CD4-positive, alpha-beta T cell treated with Interleukin-4 for 4 hours (primary cell): ENCODE measurements around the gene TMUB2.
"Not testable (repeated sequence)": the region's sequence is repeated elsewhere in the genome, so short reads cannot be mapped to it uniquely, and the experiment has no call there.

Experiments used
- DNase-seq: peaks from one replicate; pipeline ENCODE4 v3.0.0-alpha.2; 2020

Gene TMUB2

DNA sequence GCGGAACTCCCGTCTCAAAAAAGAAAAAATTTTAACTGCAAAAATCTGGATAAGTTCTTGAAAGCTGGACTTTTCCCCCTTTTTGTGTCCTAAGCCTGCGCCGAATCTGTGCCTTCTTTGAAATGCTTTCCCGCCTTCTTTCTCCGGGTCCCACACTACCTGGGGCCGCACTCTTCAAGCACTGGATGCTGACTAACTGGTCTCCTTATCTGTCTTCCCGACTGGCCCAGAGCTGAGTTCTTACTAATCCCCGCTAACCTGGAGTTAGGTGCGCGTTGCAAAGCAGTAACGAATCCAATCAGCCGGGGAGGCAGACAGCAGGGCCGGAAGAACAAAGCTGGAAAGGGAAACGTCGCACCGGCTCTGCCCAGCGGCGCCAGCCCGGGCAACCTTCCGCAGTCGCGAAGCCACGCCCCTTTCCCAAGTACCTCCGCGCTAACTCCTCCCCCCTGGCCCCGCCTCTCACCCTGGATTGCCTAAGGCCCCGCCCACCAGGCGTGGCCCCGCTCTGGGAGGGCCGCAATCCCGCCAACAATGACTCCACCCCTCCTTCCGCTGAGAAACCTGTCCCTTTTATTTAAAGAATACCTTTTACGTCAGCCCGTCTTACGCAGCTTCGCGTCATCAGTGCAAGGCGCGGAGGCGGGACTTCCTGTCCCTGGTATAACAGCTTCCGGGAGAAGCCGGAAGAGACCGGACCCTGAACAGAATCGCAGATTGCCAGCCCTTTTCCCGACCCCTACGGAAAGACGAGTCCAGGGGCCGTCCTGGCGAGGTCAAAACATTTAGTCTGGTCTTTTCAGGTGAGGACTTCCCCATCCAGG, at the start of gene TMUB2:
Gene TMUB2 (plus strand): TSS at position 666 of the 824 bp plus-strand sequence. CDS start 737 bp downstream, outside the sequence.
- DNase-seq, result peak; percentile 99

DNA sequence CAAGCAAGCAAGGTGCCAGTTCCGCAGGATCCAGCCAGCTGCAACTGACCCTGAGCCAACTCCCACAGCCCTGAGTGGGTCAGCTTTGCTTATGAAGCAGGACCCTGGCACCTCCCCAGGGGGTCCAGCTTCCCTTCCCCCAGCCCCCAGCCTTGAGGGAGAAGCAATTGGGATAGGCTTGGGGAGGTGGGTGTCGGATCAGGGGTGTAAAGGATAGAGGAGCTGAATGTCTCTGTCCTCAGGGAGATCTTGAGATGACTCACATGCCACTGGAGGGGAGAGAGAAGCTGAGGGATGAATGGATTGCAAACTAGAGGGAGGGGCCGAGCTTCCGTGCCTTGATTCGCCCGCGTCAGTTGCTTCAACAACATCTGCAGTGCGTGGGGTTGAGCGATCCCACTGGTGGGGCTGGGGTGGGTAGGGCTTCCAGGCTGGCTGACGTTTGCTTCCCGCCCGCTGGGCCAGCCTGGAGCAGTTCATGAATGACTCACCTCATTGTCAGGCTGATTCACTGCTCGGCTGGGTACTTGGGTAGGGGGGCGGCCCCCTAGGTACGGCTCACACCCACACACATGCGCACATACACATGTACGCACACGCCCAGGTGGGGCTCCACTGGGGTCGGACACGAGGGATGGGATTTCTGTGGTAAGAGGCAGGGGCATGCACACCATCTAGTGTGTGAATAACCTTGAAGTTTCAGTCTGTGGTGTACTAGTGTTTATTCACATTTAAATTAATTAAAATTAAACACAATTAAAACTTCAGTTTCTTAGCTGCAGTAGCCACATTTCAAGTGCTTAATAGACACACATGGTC, 48.7 kb upstream of the TMUB2 start:
- DNase-seq, result peak; percentile 48

DNA sequence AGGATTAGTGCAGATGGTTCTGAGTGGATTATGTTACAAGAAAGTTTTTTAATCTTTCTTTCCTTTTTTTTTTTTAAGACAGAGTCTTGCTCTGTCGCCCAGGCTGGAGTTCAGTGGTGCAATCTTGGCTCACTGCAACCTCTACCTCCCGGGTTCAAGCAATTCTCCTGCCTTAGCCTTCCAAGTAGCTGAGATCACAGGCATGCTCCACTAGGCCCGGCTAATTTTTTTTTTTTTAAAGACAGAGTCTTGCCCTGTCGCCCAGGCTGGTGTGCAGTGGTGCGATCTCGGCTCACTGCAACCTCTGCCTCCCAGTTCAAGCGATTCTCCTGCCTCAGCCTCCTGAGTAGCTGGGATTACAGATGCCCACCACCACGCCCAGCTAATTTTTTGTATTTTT, 42.9 kb upstream of the TMUB2 start:
- not testable (repeated sequence) for DNase-seq

DNA sequence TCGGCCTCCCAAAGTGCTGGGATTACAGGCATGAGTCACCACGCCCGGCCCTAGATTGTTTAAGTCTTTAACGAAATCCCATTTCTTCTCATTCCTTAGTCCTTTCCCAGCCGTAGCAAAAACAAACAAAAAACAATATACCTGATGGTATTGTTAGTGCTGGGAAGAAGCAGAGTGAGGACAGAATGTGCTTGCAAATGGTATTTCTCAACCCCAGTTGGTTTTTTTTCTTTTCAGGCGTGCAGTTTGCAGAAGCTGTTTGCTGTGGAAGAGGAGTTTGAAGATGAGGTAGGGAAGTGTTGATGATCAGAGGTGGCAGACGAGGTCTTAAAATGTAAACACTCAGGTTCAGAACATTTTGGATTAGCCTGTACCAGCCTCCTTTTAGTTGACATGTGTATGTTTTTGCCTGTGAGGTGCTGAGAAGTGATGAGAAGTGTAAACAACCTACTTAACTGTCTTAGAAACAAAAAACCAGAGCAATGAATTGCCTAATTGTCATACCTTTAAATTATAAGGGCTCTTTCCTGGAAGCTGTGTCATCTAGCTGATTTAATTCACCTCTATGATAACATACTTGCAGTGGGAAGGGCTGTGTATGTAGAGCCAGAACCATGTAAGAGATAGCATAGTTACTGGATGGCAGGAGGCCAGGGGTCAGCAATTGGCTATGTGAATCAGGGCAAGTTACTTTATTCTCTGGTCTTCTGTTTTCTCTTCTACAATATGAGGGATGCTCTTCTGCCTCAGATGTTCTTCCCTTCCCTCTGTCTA, 41.6 kb upstream of the TMUB2 start:
- DNase-seq, result no peak

DNA sequence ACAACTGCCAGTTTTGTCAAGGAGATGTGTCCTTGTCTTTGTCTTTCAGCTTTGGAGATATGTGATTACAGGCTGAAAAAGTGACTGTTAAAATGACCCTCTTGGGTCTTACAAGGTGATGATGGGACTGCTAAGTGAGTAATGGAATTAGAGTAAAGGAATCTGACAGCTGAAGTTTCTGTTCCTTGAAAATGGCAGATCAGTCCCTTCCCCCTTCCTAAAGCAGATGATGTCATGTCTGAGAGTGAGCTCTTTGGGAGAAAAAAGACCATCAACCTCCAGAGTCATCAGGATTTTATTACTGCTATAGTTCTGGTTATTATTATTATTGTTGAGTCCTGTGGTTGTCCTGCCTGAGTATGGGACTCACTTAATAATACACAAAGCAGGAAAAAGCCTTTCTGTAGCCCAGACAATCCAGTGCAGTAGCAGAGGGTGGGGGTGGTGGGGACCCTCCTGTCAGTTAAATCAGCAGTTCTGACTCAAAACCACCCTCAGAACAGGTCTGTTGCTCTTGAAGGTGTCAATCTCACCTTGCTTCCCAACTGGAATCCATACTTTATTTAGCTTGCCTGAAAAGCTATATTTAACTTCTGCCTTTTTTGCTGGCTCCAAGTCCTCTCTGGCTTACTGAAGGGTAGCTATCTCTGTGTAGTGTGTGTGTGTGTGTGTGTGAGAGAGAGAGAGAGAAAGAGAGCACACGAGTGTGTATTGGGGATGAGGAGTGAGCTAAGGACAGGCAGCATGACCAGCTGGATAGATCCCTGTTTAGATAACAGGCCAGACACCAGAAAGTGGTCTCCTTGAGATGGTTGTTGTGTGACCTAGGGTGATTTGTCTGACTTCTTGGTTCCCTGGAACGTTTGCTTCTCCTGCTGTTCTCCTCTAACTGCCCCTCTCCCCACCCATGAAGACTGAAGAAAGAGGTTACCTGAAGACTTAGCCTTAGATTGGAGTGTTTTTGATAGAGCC, 40.1 kb upstream of the TMUB2 start:
- DNase-seq, result no peak

DNA sequence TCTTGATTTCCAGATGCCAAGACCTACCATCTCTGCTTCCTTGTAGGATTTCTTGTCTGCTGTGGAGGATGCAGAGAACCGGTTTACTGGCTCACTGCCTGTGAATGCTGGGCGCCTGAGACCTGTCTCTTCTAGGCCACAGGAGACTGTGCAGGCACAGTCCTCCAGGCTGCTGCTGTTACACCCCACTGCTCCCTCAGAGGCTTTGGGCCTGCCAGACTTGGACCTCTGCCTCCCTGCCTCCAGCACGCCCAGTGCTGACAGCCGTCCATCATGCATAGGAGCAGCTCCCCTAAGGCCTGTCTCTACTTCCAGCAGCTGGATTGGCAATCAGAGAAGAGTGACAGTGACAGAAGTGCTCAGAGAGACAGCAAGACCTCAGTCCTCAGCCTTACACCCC, 39.0 kb upstream of the TMUB2 start:
- no peak for DNase-seq

DNA sequence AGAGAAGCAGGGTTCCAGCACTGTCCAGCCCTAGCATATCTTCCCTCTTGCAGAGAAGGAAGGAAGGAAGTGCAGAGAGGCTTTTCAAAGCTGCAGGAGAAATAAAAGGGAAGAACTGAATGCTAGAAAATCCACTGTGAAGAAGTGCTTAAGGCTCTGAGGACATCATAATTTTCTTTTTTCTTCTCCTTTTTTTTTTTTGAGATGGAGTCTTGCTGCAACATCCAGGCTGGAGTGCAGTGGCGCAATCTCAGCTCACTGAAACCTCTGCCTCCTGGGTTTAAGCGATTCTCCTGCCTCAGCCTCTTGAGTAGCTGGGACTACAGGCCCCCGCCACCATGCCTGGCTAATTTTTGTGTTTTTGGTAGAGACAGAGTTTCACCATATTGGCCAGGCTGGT, 37.7 kb upstream of the TMUB2 start:
- DNase-seq, result not testable (repeated sequence)

DNA sequence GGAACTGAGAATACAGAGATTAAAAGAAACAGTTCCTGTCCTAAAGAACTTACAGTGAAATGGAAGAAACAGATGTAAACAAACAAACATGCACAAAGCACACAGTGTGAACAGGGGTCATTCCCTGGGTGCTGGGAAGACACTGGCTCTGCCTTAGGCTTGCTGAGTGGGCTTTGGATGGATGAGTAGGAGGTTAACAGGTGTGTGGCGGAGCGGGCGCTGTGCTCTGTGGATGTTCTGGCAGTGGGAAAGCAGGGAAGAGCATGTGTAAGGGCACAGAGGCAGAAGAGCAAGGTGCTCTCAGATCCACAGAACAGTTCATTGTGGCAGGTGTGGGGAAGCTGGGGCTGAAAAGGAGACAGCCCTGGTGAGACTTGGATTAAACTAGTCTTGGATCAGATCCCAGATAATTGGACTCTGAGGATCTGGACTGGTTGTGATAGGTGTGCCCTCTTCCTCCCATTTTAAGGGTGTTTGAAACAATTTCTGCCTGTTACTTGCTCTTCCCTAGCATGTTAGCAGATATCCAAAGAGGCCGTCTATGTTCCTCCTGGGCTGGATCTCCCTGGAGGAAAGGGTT, 36.9 kb upstream of the TMUB2 start:
- no peak for DNase-seq

DNA sequence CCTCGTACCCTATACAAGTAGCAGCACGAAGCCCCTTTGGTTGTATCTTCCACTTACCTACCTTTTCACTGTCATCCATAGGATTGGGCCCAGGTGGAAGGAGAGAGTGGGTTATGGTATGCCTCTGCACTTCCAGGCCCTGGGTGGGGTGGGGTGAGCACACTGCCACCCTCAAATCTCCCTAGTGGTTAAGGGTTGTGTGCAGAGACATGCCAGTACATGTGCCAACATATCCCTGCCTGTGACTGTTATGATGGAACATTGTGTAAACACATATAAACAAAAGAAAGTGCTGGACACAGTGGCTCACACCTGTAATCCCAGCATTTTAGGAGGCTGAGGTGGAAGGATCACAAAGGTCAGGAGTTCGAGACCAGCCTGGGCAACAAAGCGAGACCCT, 33.9 kb upstream of the TMUB2 start:
- DNase-seq, result no peak

DNA sequence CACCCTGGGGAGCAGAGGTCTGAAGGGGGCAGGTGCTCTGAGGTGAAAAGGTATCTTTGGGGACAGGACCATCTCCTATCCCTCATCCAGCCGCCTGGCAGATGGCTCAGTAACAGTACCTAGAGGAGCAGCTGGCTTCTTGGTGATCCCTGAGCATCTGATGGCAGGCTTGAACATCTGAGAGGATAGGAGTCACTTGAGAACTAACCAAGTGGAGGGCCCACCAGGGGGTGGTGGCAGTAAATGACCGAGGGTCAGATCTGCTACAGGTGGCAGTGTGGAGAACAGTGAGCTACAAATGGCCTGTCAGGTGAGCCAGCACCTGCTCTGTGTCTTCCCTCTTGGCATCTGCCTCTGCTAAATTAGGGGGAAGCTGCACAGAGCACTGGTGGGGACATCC, 31.3 kb upstream of the TMUB2 start:
- DNase-seq, result no peak

DNA sequence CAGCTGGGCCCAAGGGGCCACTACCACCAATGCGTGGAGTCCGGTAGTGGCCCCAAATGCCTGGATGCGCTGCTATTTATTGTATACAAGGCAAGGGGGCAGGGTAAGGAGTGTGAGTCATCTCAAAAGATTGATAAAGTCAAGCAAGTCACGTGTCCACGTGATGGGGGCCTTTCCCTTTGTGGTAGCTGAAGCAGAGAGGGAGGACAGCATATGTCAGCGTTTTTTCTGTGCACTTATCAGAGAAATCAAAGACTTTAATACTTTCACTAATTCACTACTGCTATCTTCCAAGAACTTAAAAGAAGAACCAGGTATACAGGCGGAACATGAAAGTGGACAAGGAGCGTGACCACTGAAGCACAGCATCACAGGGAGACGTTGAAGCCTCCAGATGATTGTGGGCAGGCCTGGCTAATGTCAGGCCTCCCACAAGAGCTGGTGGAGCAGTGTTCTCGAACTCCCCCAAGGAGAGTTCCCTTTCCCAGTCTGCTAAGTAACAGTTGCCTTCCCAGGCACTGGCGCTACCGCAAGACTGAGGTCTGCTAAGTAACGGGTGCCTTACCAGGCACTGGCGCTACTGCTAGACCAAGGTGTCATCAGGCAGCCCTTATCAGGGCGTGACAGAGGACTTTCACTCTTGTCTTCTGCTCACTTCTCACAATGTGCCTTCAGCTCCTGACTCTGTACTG, 27.1 kb upstream of the TMUB2 start:
- peak; percentile 61 for DNase-seq

DNA sequence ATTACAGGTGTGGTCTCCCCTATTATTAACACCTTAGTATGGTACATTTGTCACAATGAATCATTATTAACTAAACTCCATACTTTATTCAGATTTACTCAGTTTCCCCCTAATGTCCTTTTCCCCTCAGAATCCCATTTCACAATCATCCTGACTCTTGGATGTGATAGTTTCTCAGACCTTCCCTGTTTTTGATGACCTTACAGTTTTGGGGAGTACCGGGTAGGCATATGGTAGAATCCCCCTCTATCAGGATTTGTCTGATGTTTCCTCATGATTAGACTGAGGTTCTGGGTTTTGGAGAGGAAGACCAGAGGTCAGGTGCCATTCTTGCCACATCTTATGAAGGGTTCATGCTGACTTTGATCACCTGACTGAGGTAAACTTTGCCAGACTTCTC, 22.3 kb upstream of the TMUB2 start:
- DNase-seq, result no peak

DNA sequence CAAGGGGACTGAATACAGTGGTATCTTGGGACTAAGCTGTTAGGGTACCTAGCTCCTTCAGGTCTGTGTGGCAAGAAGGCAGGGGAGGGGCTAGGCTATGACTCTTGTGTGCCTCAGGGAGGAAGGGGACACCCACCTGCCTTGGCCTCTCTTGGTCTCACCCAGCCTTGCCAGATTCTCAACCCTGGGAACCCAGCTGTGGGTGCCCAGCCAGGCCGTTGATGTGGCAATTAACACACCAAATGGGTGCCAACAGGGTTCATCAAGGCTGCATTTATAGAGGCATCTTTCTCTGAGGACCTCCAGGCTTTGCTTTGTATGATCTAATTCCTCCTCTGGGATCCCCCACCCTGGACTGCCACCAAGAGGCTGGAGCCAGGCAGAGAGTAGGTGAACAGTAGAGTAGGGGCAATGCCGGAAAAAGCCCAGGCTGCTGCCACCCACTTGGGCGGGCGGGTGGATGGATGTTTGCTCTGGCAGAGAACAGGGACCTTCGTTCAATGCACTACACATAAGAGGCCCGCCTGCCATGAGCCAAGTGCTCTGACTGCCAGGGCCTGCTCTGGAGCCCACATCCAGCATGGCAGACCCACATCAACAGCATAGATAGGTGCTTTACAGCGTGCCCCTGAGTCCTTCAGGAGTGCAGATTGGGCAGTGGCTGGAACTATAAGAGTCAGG, 19.5 kb upstream of the TMUB2 start:
- no peak for DNase-seq

DNA sequence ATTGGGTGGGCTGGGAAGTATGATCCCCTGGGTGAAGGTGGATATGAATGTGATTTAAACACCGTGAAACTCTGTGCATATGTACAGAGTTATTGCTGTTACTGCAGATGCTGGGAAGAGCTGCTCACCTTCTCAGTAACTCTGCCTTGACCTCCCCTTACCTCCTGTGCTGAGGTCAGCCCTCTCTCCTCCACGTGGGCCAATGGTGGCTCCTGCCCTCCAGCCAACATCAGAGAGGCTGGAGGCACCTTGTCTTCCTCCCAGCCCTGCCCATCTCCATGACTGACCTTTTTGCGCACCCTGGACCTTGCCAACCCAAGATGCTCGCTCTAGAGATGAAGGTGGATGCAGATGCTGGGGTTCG, 16.7 kb upstream of the TMUB2 start:
- DNase-seq, result no peak

DNA sequence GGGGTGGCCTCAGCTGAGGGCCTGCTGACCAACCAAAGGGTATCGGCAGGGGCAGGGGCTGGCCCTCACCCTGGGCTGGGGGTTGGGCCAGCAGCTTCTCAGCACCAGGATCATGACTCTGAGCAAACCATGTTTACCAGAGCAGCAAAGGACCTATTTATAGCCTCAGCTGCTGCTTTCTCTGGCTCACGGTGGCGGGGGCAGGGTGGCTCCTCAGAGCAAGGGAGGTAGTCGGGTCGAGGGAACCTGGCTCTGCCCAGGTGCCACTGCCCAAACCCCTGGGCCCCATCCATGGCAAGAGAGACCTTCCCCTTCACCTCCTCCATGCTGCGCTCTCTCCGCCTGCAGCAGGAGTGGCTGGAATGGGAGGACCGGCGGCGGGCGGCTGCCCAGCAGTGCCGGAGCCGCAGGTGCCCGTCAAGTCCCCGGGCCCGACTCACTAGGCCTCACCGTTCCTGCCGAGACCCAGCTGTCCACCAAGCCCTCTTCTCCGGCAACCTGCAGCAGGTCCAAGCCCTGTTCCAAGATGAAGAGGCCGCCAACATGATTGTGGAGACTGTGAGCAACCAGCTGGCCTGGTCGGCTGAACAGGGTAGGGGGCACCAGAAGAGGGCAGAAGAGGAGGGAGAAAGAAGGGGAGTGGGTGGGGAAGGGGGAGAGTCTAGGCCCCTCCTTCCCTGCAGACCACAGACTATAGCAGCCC, 16.1 kb upstream of the TMUB2 start, which contains the start of gene ASB16:
Gene ASB16 (plus strand): TSS at position 206 of the 703 bp plus-strand sequence. CDS start 86 bp downstream, at position 292.
- DNase-seq, result no peak

DNA sequence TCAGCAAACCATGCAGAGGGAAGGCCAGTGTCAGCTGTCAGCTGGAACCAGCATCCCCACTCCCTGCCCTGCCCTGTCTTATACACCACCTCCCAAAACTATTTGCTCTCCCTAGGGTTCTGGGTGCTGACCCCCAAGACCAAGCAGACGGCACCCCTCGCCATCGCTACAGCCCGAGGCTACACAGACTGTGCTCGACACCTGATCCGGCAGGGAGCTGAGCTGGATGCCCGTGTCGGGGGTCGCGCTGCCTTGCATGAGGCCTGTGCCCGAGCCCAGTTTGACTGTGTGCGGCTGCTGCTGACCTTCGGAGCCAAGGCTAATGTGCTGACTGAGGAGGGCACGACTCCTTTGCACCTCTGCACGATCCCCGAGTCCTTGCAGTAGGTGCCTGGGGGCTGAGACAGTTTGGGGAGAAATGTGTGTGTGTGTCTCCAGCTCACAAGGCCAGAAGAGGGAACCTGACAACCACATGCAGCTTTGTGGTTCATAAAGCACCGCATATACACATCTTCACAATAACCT, 14.8 kb upstream of the TMUB2 start:
- DNase-seq, result no peak

DNA sequence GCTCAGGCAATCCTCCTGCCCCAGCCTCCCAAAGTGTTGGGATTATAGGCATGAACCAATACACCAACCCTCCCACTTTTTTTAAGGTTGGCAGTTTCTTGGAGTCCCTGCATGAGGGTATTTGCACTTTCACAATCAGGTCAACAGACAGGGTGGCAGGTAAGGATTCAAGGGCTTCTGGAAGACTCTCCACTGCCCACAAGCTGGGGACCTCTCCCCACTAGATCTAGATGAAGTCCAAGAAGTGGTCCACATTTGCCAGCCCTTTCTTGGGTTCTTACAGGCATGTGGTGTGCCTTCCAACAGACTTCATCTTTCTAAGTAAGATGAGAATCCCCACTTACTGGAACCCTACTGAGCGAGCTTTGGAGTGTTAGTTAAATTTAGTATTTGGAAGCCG, 12.3 kb upstream of the TMUB2 start:
- DNase-seq, result no peak

DNA sequence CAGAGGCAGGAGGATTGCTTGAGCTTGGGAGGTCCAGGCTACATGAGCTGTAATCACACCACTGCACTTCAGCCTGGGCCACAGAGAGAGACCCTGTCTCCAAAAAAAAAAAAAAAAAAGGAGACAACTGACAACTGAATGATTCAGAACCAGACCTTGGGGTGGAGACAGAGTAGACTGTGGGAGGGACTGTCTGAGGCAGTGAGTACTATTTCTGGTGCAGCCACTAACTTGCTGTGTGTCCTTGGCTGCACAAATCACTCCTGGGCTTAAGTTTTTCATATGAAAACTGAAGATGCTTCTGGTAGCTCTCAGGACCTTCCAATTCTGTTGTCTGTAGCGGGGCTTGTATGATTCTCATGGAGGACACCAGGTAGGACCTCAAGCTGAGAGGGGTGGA, 10.5 kb upstream of the TMUB2 start:
- no peak for DNase-seq

DNA sequence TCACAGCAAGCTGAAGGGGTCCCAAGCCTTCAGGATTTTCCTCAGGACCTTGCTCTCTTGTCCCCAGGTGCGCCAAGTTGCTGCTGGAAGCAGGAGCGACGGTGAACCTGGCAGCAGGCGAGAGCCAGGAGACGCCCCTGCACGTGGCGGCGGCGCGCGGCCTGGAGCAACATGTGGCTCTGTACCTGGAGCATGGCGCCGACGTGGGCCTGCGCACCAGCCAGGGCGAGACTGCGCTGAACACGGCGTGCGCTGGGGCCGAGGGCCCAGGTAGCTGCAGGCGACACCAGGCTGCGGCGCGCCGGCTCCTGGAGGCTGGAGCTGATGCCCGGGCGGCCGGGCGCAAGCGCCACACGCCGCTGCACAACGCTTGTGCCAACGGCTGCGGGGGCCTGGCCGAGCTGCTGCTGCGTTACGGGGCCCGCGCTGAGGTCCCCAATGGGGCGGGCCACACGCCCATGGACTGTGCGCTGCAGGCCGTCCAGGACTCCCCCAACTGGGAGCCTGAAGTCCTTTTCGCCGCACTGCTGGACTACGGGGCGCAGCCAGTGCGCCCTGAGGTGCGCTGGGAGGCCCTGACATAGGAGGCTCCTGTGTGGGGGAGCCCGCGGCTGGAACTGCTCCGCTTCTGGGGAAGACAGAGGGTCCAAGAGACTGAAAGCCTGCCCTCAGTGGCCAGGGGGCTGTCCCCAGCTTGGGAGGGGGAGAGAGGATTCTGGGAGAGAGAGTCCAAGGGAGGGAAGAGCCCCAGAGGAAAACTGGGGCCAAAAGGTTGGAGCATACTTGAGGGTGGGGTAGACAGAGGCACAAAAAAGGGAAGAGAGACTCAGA, 9.9 kb upstream of the TMUB2 start:
- no peak for DNase-seq
